K562 (cell line): Measurements from ENCODE around the gene DLG4. TPM values are rescaled to one million over a fixed set of nuclear protein-coding genes. Genes with fewer than 3 reads are reported as not detected.

Experiments
- AFF1 ChIP-seq, 2 experiments: fragments of 450-650 bp; IDR thresholded peaks; 2 replicates each; pipeline ENCODE4 v1.6.1; 2018; ENCODE audit warnings: mild to moderate bottlenecking in 2 of 2, low read depth in 1 of 2; ENCODE audit not compliant: partially characterized antibody in 2 of 2
- FOSL1 ChIP-seq: fragments of 200-800 bp; sonication (Bioruptor generic); conservative IDR thresholded peaks from 2 replicates; pipeline ENCODE4 v1.6.1; 2016; ENCODE audit warnings: missing genetic modification characterization, missing compliant biosample characterization
- KLF10 ChIP-seq: fragments of 250-450 bp; sonication (Bioruptor Pico); IDR thresholded peaks from 2 replicates; pipeline ENCODE4 v1.6.1; 2021; ENCODE audit warnings: matching md5 sums
- L3MBTL2 ChIP-seq: fragments of 450-650 bp; IDR thresholded peaks from 2 replicates; pipeline ENCODE4 v1.6.1; 2016; ENCODE audit warnings: mild to moderate bottlenecking, moderate library complexity
- MAX ChIP-seq: sonication (generic); formaldehyde crosslinking; IDR thresholded peaks from 2 replicates; pipeline ENCODE4 v1.9.0; 2022; ENCODE audit warnings: mild to moderate bottlenecking, missing genetic modification reagents
- MYC ChIP-seq, 2 experiments: fragments of 250-450 bp in 1 of 2; sonication (Bioruptor Pico) in 1 of 2; IDR thresholded peaks; 2 replicates each; pipeline versions ENCODE4 v1.5.1 to v1.6.1; 2012 to 2021; ENCODE audit warnings: low read depth in 2 of 2, borderline replicate concordance in 1 of 2, improper control_type of control experiment in 1 of 2, low read length in 1 of 2, mild to moderate bottlenecking in 1 of 2, moderate library complexity in 1 of 2
- MYNN ChIP-seq, 2 experiments: sonication (generic); formaldehyde crosslinking in 1 of 2; IDR thresholded peaks; 2 replicates each; pipeline versions ENCODE4 v1.5.0 to v1.6.1; 2016 to 2020; ENCODE audit warnings: antibody characterized with exemption in 1 of 2, missing genetic modification reagents in 1 of 2
- NFIX ChIP-seq: fragments of 250-450 bp; sonication (Bioruptor Pico); IDR thresholded peaks from 2 replicates; pipeline ENCODE4 v1.4.0; 2020; ENCODE audit warnings: low read depth, mild to moderate bottlenecking, moderate library complexity
- PCBP1 ChIP-seq: fragments of 200-400 bp; formaldehyde crosslinking; IDR thresholded peaks from 2 replicates; pipeline ENCODE4 v1.6.1; 2018; ENCODE audit warnings: mild to moderate bottlenecking, low read depth, low read length; ENCODE audit not compliant: poor library complexity, severe bottlenecking
- PHF8 ChIP-seq: fragments of 200-600 bp; sonication (generic); IDR thresholded peaks from 2 replicates; pipeline ENCODE4 v1.6.1; 2012; ENCODE audit warnings: mixed run types, mild to moderate bottlenecking, inconsistent platforms, low read length, moderate library complexity, borderline replicate concordance
- RB1 ChIP-seq: fragments of 450-650 bp; IDR thresholded peaks from 2 replicates; pipeline ENCODE4 v1.6.1; 2017; ENCODE audit warnings: low read depth, mild to moderate bottlenecking
- RCOR1 ChIP-seq, 2 experiments: IDR thresholded peaks; 2 replicates each; pipeline ENCODE4 v1.6.1; 2012; ENCODE audit warnings: low read depth in 2 of 2, low read length in 2 of 2, borderline replicate concordance in 1 of 2, improper control_type of control experiment in 1 of 2
- SMAD3 ChIP-seq: fragments of 450-650 bp; formaldehyde crosslinking; conservative IDR thresholded peaks from 2 replicates; pipeline ENCODE4 v1.4.0; 2020; ENCODE audit warnings: mild to moderate bottlenecking
- SRF ChIP-seq, 2 experiments: fragments of 250-450, 450-650 bp in 1 of 2; sonication (Bioruptor Pico) in 1 of 2; sonication (generic) in 1 of 2; formaldehyde crosslinking; IDR thresholded peaks; 2 replicates each; pipeline versions ENCODE4 v1.5.0 to v1.5.1; 2020 to 2022; ENCODE audit warnings: mild to moderate bottlenecking in 1 of 2, missing genetic modification reagents in 1 of 2
- TEAD1 ChIP-seq, 2 experiments: fragments of 450-650 bp in 1 of 2; sonication (generic) in 1 of 2; formaldehyde crosslinking; IDR thresholded peaks; 2 replicates each; pipeline versions ENCODE4 v1.4.0 to v1.8.0; 2020 to 2022; ENCODE audit warnings: mild to moderate bottlenecking in 2 of 2, missing genetic modification reagents in 1 of 2
- ZNF395 ChIP-seq: fragments of 200-800 bp; sonication (Bioruptor generic); IDR thresholded peaks from 2 replicates; pipeline ENCODE4 v1.6.1; 2017; ENCODE audit warnings: missing genetic modification characterization, missing compliant biosample characterization
- ZNF717 ChIP-seq: fragments of 250-450 bp; sonication (Bioruptor Pico); IDR thresholded peaks from 2 replicates; pipeline ENCODE4 v1.5.0; 2021
- ZNF76 ChIP-seq: fragments of 250-450 bp; sonication (Bioruptor Pico); IDR thresholded peaks from 2 replicates; pipeline ENCODE4 v1.4.0; 2020; ENCODE audit warnings: mild to moderate bottlenecking, moderate library complexity, borderline replicate concordance
- polyA plus RNA-seq, 8 experiments: library from polyadenylated mRNA; depleted of rRNA in 4 of 8; stranded (reverse) in 5 of 8; unstranded in 3 of 8; fragments of >200 nt; fragmentation: Nextera tagmentation in 2 of 8; fragmentation: Illumina TruSeq in 1 of 8; extraction: Ambion mirVana in 2 of 8; extraction: Trizol in 1 of 8; gene quantifications; 2 replicates each; pipeline versions ENCODE4 v1.2.1 to v1.2.3, GENCODE V29; 2011 to 2014; ENCODE audit warnings: inconsistent platforms in 1 of 8, missing spikeins in 1 of 8
- total RNA-seq, 7 experiments: library from RNA; depleted of rRNA in 6 of 7; stranded (reverse); fragments of >200 nt in 6 of 7; fragmentation: Illumina TruSeq in 2 of 7; extraction: Trizol in 2 of 7; gene quantifications; 2 replicates each; pipeline versions ENCODE4 v1.2.1 to v1.2.3, GENCODE V29; 2011 to 2021; ENCODE audit warnings: low replicate concordance in 1 of 7

DLG4 gene
- total and polyA plus RNA-seq, 9 of the 15 experiments (the other 6 are each of a cell fraction or from before 2014, with no cell fraction given), result 0.03 to 12.0 (median 4.1) TPM

GRCh38 chr17:7234083-7234951, 14.7 kb upstream of the DLG4 start, which contains the start of gene DVL2 (continued):
- TF ChIP-seq MYNN (IDR thresholded peaks at IDR 0.05), result peak; percentile 91
- no peak for TF ChIP-seq MYNN (CRISPR knock-in tag; IDR thresholded peaks at IDR 0.05)
- no peak for TF ChIP-seq PCBP1
- TF ChIP-seq FOSL1 (tag), result no peak
- TF ChIP-seq SRF (CRISPR knock-in tag; IDR thresholded peaks at IDR 0.05), result 0 out of 4 replicates have a peak, but pooled peaks of 1 of the 2 experiments have one; percentile 17
- TF ChIP-seq RCOR1 (IDR thresholded peaks at IDR 0.05; ENCODE audit: borderline replicate concordance in 1 of 2, low read depth in 2 of 2, low read length in 2 of 2), result peak in 1 of 2 experiments; percentile 73; a peak in 1 of 4 replicates
- TF ChIP-seq PHF8, result peak; percentile 49; the same call in 1 of the 2 replicates
- peak; percentile 71 for TF ChIP-seq MYC (IDR thresholded peaks at IDR 0.05; ENCODE audit: low read depth, low read length)
- peak; percentile 56; the same call in 1 of the 2 replicates for TF ChIP-seq MYC (CRISPR knock-in tag; IDR thresholded peaks at IDR 0.05; ENCODE audit: borderline replicate concordance, low read depth)
- TF ChIP-seq MAX (CRISPR knock-in tag), result peak; percentile 90
- peak in 1 of 2 experiments; percentile 84 for TF ChIP-seq AFF1 (IDR thresholded peaks at IDR 0.05; ENCODE audit: low read depth in 1 of 2, partially characterized antibody in 2 of 2)
- TF ChIP-seq ZNF395 (CRISPR knock-in tag), result peak; percentile 56
- 0 out of 2 replicates have a peak, but pooled peaks have one; percentile 16 for TF ChIP-seq SMAD3 (CRISPR knock-in tag)
- peak; percentile 13; the same call in 1 of the 2 replicates for TF ChIP-seq ZNF76 (CRISPR knock-in tag)
- peak; percentile 75; the same call in 1 of the 2 replicates for TF ChIP-seq KLF10 (CRISPR knock-in tag)
- TF ChIP-seq L3MBTL2, result peak; percentile 65
- TF ChIP-seq NFIX (CRISPR knock-in tag), result no peak
- TF ChIP-seq ZNF717, result 0 out of 2 replicates have a peak, but pooled peaks have one; percentile 30
- peak in 1 of 2 experiments; percentile 75; a peak in 1 of 4 replicates for TF ChIP-seq TEAD1 (CRISPR knock-in tag; IDR thresholded peaks at IDR 0.05)
- TF ChIP-seq RB1, result peak; percentile 85; the same call in 1 of the 2 replicates
